ENCODE results near the gene MASP1.

DNA sequence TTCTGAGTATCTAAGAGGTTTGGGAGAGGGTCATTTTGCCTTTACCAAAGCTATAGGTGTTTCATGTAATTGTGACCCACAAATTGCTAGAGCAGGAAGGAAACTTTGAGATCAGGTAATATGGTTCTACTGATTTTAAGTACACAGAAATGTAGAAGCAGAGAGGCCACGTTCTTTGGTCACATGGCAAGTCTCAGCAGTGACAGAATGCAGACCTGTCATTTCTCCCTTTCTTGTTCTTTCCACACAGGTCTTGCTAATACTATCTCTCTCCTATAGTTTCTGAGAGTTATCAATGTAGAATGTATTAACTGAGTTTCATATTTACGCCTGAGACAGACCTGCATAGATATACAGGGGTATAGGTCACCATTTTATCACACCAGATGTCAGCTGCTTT is 105.2 kb downstream of the MASP1 start:
- TF ChIP-seq POU2F2 (IDR thresholded peaks at IDR 0.05; ENCODE audit: low read depth, low read length) (no peak), TAF1 (IDR thresholded peaks at IDR 0.05; ENCODE audit: low read depth, low read length) (no peak), POLR2A (IDR thresholded peaks at IDR 0.05; ENCODE audit: low read depth, low read length) (no peak)
